Neural crest cell (in vitro differentiated cells): ENCODE data around the gene FAM184B. TPM values are rescaled to one million over a fixed set of nuclear protein-coding genes. Genes with fewer than 3 reads are reported as not detected.
A peak's percentile ranks its signal among the peaks of the same experiment; 100 is the strongest.

Experiments
- DNase-seq: peaks from one replicate; pipeline ENCODE4 v3.0.0; 2021; ENCODE audit warnings: low read depth, mixed read lengths, low spot score
- H3K27ac Mint-ChIP-seq: one replicate; pipeline ENCODE4 v1.8.0; 2021; ENCODE audit warnings: mild to moderate bottlenecking, mixed read lengths; ENCODE audit not compliant: unreplicated experiment
- H3K27me3 Mint-ChIP-seq: 2 replicates; pipeline ENCODE4 v1.8.0; 2021; ENCODE audit warnings: low read depth, mild to moderate bottlenecking, mixed read lengths
- H3K36me3 Mint-ChIP-seq: 2 replicates; pipeline ENCODE4 v1.8.0; 2021; ENCODE audit warnings: low read depth, mild to moderate bottlenecking, mixed read lengths
- H3K4me1 Mint-ChIP-seq: 2 replicates; pipeline ENCODE4 v1.8.0; 2021; ENCODE audit warnings: mixed read lengths
- H3K4me3 Mint-ChIP-seq: one replicate; pipeline ENCODE4 v1.8.0; 2021; ENCODE audit warnings: mild to moderate bottlenecking, mixed read lengths
- H3K9me3 Mint-ChIP-seq: 2 replicates; pipeline ENCODE4 v1.8.0; 2021; ENCODE audit warnings: mixed read lengths
- total RNA-seq: library from RNA; stranded (reverse); gene quantifications from 2 replicates; pipeline ENCODE4 v1.2.1, GENCODE V29; 2021
- TF ChIP-seq, protein P1 (sequence below): fragments of 200-600 bp; sonication (generic); conservative IDR thresholded peaks from 2 replicates; pipeline ENCODE4 v1.5.0; 2021; ENCODE audit warnings: antibody characterized with exemption, mild to moderate bottlenecking

The FAM184B gene
- total RNA-seq, 1 donor from 2014 or later = 0.12 TPM

DNA sequence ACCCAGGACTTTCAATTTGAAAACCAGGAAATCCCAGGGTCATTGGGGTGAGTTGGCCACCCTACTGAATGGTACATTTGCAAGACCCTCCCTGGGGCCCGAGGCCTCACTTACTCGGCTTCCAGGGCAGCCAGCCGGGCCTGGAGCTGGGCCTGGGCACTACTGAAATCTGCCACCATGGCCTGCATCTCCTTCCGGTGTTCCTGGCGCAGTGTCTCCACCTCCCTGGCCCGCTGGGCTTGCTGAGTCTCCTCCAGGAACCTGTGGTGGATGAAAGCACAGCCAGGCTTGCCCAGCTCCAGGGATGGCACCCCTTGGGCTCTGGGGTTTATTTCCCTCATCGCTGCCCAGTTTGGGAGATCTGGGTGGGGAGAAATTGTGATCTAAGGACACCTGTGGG lies 142.3 kb downstream of the FAM184B start:
- H3K9me3 Mint-ChIP-seq = peaks cover 6% of the 10 kb centered on the region
- no peaks in the 10 kb centered on the region for H3K4me1 Mint-ChIP-seq
- DNase-seq = no peak
- peaks cover 18% of the 10 kb centered on the region for H3K36me3 Mint-ChIP-seq
- H3K4me3 Mint-ChIP-seq = no peak overlapping the region
- H3K27me3 Mint-ChIP-seq = no peaks in the 10 kb centered on the region
- TF ChIP-seq, protein P1, sequence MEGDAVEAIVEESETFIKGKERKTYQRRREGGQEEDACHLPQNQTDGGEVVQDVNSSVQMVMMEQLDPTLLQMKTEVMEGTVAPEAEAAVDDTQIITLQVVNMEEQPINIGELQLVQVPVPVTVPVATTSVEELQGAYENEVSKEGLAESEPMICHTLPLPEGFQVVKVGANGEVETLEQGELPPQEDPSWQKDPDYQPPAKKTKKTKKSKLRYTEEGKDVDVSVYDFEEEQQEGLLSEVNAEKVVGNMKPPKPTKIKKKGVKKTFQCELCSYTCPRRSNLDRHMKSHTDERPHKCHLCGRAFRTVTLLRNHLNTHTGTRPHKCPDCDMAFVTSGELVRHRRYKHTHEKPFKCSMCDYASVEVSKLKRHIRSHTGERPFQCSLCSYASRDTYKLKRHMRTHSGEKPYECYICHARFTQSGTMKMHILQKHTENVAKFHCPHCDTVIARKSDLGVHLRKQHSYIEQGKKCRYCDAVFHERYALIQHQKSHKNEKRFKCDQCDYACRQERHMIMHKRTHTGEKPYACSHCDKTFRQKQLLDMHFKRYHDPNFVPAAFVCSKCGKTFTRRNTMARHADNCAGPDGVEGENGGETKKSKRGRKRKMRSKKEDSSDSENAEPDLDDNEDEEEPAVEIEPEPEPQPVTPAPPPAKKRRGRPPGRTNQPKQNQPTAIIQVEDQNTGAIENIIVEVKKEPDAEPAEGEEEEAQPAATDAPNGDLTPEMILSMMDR = no peak
- no peak overlapping the region for H3K27ac Mint-ChIP-seq

DNA sequence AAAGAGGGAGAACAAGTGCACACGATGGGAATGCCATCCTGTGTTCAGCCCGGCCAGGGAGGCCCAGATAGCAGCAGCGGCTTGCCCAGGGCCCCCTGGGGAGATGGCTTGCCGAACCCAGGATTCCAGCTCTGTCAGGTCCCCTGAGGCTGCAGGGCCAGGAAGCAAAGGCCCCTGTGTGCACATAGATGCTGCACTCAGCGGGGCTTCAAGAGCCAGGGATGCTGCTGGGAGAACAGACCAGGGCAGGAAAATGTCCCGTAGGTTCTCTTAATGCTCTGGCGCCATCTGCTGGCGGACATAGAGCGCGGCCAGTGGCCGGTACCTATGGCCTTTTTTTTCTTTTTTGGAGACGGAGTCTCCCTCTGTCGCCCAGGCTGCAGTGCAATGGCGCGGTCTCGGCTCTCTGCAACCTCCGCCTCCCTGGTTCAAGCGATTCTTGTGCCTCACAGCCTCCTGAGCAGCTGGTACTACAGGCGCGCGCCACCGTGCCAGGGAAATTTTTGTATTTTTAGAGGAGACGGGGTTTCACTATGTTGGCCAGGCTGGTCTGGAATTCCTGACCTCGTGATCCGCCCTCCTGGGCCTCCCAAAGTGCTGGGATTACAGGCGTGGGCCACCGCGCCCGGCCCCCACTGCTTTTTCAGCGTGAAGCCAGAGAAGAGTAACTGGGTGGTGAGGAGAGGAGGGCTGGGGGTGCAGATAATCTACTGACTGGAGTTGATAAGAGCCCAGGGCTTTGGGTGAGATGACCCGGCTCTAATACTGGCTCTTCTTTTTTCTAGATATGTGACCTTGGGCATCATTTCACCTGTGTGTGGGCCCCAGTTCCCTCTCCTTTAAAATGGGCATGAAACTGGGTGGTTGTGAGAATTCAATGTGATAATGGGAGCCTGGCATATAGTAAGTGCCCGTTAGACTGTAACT lies 144.5 kb downstream of the FAM184B start:
- no peaks in the 10 kb centered on the region for H3K27me3 Mint-ChIP-seq
- no peak overlapping the region for H3K27ac Mint-ChIP-seq
- peaks cover 10% of the 10 kb centered on the region for H3K36me3 Mint-ChIP-seq
- H3K4me1 Mint-ChIP-seq = no peaks in the 10 kb centered on the region
- TF ChIP-seq, protein P1 = peak; percentile 95
- H3K9me3 Mint-ChIP-seq = no peaks in the 10 kb centered on the region
- peak; percentile 85 for DNase-seq
- H3K4me3 Mint-ChIP-seq = no peak overlapping the region

DNA sequence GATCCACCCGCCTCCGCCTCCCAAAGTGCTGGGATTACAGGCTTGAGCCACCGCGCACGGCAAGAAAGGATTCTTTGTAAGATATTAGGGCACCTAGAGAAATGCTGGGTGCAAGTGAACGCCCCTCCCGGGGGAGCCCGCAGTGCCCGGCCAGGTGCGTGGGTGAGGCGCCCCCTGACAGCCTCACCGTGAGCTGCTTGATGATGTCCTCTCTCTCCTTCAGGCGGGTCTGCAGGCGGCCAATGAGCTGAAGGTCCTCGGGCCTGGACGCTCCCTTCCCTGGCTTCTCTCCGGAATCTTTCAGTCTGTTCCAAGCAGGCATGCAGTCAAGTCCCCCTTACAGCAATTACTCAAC lies 145.1 kb downstream of the FAM184B start:
- H3K4me1 Mint-ChIP-seq = no peaks in the 10 kb centered on the region
- DNase-seq = no peak
- TF ChIP-seq, protein P1 = no peak
- peaks cover 10% of the 10 kb centered on the region for H3K36me3 Mint-ChIP-seq
- H3K27ac Mint-ChIP-seq = no peak overlapping the region
- no peaks in the 10 kb centered on the region for H3K27me3 Mint-ChIP-seq
- no peak overlapping the region for H3K4me3 Mint-ChIP-seq
- no peaks in the 10 kb centered on the region for H3K9me3 Mint-ChIP-seq

DNA sequence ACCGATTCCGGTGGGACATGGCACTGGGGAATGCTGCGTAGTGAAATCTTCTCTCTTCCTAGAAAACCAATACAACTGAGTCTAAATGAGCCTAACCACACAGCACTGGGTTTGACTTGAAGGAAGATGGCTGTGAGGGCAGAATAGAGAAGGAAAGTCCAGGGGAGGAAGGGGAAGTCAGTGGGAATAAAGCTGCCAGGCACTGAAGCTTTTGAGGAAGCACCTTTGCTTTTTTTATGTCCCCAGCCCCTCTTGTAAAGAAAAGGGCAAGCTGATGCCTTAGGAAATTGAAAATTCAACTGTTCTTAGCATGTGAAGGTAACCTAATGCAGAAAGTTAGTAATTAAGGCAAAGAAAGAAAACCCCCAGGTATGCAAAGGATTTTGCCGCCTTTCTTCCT lies 146.4 kb downstream of the FAM184B start:
- H3K27me3 Mint-ChIP-seq = no peaks in the 10 kb centered on the region
- H3K27ac Mint-ChIP-seq = no peak overlapping the region
- H3K9me3 Mint-ChIP-seq = no peaks in the 10 kb centered on the region
- H3K4me1 Mint-ChIP-seq = no peaks in the 10 kb centered on the region
- H3K36me3 Mint-ChIP-seq = peaks cover 12% of the 10 kb centered on the region
- TF ChIP-seq, protein P1 = no peak
- no peak overlapping the region for H3K4me3 Mint-ChIP-seq
- DNase-seq = no peak

DNA sequence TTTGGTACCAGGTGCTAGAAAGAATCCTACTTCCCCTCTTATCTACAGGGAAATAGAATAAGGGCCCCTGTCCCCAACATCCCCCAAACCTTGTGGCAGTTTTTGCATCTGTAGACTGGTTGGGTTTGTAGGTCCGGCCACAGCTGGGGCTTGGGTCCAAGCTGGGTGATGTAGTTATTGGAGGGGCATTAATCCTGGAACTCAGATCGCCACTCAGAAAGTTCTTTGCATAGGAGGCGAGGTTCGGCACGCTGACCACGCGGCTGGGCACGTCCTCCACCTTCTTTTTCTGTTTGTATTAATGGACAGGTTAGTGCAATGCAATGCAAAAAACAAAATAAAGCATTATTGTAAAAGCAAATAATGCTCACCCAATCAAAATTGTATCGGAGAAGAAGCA lies 147.8 kb downstream of the FAM184B start:
- TF ChIP-seq, protein P1 = no peak
- H3K36me3 Mint-ChIP-seq = peaks cover 16% of the 10 kb centered on the region
- H3K27ac Mint-ChIP-seq = no peak overlapping the region

More for the DNA sequence above, 147.8 kb downstream of the FAM184B start:
- Mint-ChIP-seq H3K4me3 (no peak overlapping the region), H3K9me3 (no peaks in the 10 kb centered on the region), H3K27me3 (no peaks in the 10 kb centered on the region), H3K4me1 (no peaks in the 10 kb centered on the region)
- DNase-seq = no peak
